ENCODE measurements around the gene RHBDF1.
"Not testable (repeated sequence)": the region's sequence is repeated elsewhere in the genome, so short reads cannot be mapped to it uniquely, and the experiment has no call there.

Gene RHBDF1

GRCh38 chr16:41439-42068 lies 30.9 kb downstream of the RHBDF1 start:
- H3K4me3 ChIP-seq = no peak overlapping the region
- peaks cover 76% of the 10 kb centered on the region for H3K36me3 ChIP-seq
- peaks cover 15% of the 10 kb centered on the region for H4K20me1 ChIP-seq
- no peak overlapping the region for H3K9ac ChIP-seq
- H3K9me3 ChIP-seq = peaks cover 5% of the 10 kb centered on the region
- no peaks in the 10 kb centered on the region for H3K27me3 ChIP-seq
- peaks cover 73% of the 10 kb centered on the region for H3K4me1 ChIP-seq
- H3K4me2 ChIP-seq = no peak overlapping the region
- TF ChIP-seq Cebpa-rat (IDR thresholded peaks at IDR 0.05) = no peak
- no peak overlapping the region for H3K27ac ChIP-seq

GRCh38 chr16:38941-39892 lies 33.2 kb downstream of the RHBDF1 start:
- H3K27ac ChIP-seq = peak overlapping the region; percentile 75
- peak overlapping the region; percentile 81 for H3K4me2 ChIP-seq

GRCh38 chr16:38206-38605 lies 34.2 kb downstream of the RHBDF1 start:
- H3K4me3 ChIP-seq, H3K27me3 ChIP-seq, H3K9me3 ChIP-seq, H4K20me1 ChIP-seq: not testable (repeated sequence)
- H3K36me3 ChIP-seq = peaks cover 43% of the 10 kb centered on the region
- H3K27ac ChIP-seq = peak overlapping the region; percentile 75
- peaks cover 82% of the 10 kb centered on the region for H3K4me1 ChIP-seq
- H3K4me2 ChIP-seq = peak overlapping the region; percentile 81
- H3K9ac ChIP-seq = 0 out of 2 replicates have a peak overlapping the region, but pooled peaks have one; percentile 60

More at GRCh38 chr16:38941-39892, 33.2 kb downstream of the RHBDF1 start:
- Histone ChIP-seq H3K36me3 (peaks cover 53% of the 10 kb centered on the region), H3K4me1 (peaks cover 82% of the 10 kb centered on the region), H3K9me3 (peaks cover 5% of the 10 kb centered on the region), H4K20me1 (no peaks in the 10 kb centered on the region), H3K9ac (peak overlapping the region; percentile 60), H3K27me3 (no peaks in the 10 kb centered on the region), H3K4me3 (no peak overlapping the region)
- TF ChIP-seq Cebpa-rat (IDR thresholded peaks at IDR 0.05) = no peak

GRCh38 chr16:37511-37910 lies 34.9 kb downstream of the RHBDF1 start:
- TF ChIP-seq Cebpa-rat (IDR thresholded peaks at IDR 0.05) = no peak
- Histone ChIP-seq H3K4me2 (peak overlapping the region; percentile 81), H3K4me1 (peaks cover 75% of the 10 kb centered on the region), H4K20me1 (no peaks in the 10 kb centered on the region), H3K4me3 (no peak overlapping the region), H3K36me3 (peaks cover 36% of the 10 kb centered on the region), H3K9ac (no peak overlapping the region), H3K27me3 (no peaks in the 10 kb centered on the region), H3K27ac (0 out of 2 replicates have a peak overlapping the region, but pooled peaks have one; percentile 31), H3K9me3 (peaks cover 5% of the 10 kb centered on the region)

GRCh38 chr16:36336-36984 lies 36.0 kb downstream of the RHBDF1 start:
- H3K9ac ChIP-seq = no peak overlapping the region

GRCh38 chr16:35678-36305 lies 36.6 kb downstream of the RHBDF1 start:
- Histone ChIP-seq H3K9me3 (no peaks in the 10 kb centered on the region), H3K36me3 (peaks cover 19% of the 10 kb centered on the region), H4K20me1 (no peaks in the 10 kb centered on the region), H3K4me2 (peak overlapping the region; percentile 84), H3K4me1 (peaks cover 79% of the 10 kb centered on the region), H3K4me3 (no peak overlapping the region; the same call in 1 of the 2 replicates), H3K27ac (peak overlapping the region; percentile 74), H3K27me3 (no peaks in the 10 kb centered on the region), H3K9ac (peak overlapping the region; percentile 45)
- no peak for TF ChIP-seq Cebpa-rat (IDR thresholded peaks at IDR 0.05)

More at GRCh38 chr16:36336-36984, 36.0 kb downstream of the RHBDF1 start:
- H3K36me3 ChIP-seq = peaks cover 26% of the 10 kb centered on the region
- H3K4me2 ChIP-seq = peak overlapping the region; percentile 84; the same call in 1 of the 2 replicates
- H3K9me3 ChIP-seq = no peaks in the 10 kb centered on the region
- no peaks in the 10 kb centered on the region for H4K20me1 ChIP-seq
- H3K27ac ChIP-seq = 0 out of 2 replicates have a peak overlapping the region, but pooled peaks have one; percentile 74
- H3K4me3 ChIP-seq = no peak overlapping the region
- peaks cover 76% of the 10 kb centered on the region for H3K4me1 ChIP-seq
- TF ChIP-seq Cebpa-rat (IDR thresholded peaks at IDR 0.05) = no peak
- no peaks in the 10 kb centered on the region for H3K27me3 ChIP-seq

GRCh38 chr16:35011-35677 lies 37.3 kb downstream of the RHBDF1 start:
- peak overlapping the region; percentile 45 for H3K9ac ChIP-seq
- TF ChIP-seq Cebpa-rat (IDR thresholded peaks at IDR 0.05) = no peak
- H3K4me2 ChIP-seq = peak overlapping the region; percentile 84
- H3K36me3 ChIP-seq = peaks cover 14% of the 10 kb centered on the region
- H4K20me1 ChIP-seq = no peaks in the 10 kb centered on the region
- peak overlapping the region; percentile 74 for H3K27ac ChIP-seq
- H3K9me3 ChIP-seq = no peaks in the 10 kb centered on the region
- peaks cover 82% of the 10 kb centered on the region for H3K4me1 ChIP-seq
- H3K4me3 ChIP-seq = peak overlapping the region; percentile 46
- no peaks in the 10 kb centered on the region for H3K27me3 ChIP-seq

GRCh38 chr16:34648-34987 lies 37.8 kb downstream of the RHBDF1 start:
- Histone ChIP-seq H3K36me3 (peaks cover 12% of the 10 kb centered on the region), H3K27me3 (no peaks in the 10 kb centered on the region), H3K4me2 (peak overlapping the region; percentile 84)

More at GRCh38 chr16:34648-34987, 37.8 kb downstream of the RHBDF1 start:
- peak overlapping the region; percentile 74 for H3K27ac ChIP-seq
- peak overlapping the region; percentile 42 for H3K9ac ChIP-seq
- no peaks in the 10 kb centered on the region for H4K20me1 ChIP-seq
- H3K4me3 ChIP-seq = peak overlapping the region; percentile 46
- H3K4me1 ChIP-seq = peaks cover 81% of the 10 kb centered on the region
- no peak for TF ChIP-seq Cebpa-rat (IDR thresholded peaks at IDR 0.05)
- no peaks in the 10 kb centered on the region for H3K9me3 ChIP-seq

Measured in BLaER1 (cell line).